Astrocyte (in vitro differentiated cells and primary cell): ENCODE measurements around the gene QRFP. TPM values are rescaled to one million over a fixed set of nuclear protein-coding genes. Genes with fewer than 3 reads are reported as not detected.

Source experiments
- DNase-seq: peaks from one replicate; pipeline ENCODE4 v3.0.0-alpha.2; 2010; ENCODE audit warnings: low read depth
- FAIRE-seq: peaks from 2 replicates; lab custom pipeline; 2011; peaks lifted over from hg19 to GRCh38; lab: Jason Lieb, UNC
- H2AFZ ChIP-seq: 2 replicates; pipeline ENCODE4 v1.6.0; 2012; ENCODE audit warnings: low read depth, low read length, inconsistent platforms
- H3K27ac ChIP-seq: 2 replicates; pipeline ENCODE4 v1.5.1; 2011; ENCODE audit warnings: low read depth, low read length, inconsistent platforms
- H3K27me3 ChIP-seq: 2 replicates; pipeline ENCODE4 v1.6.0; 2011; ENCODE audit warnings: low read length, inconsistent platforms; ENCODE audit not compliant: insufficient read depth
- H3K36me3 ChIP-seq: 2 replicates; pipeline ENCODE4 v1.5.1; 2011; ENCODE audit warnings: low read length, inconsistent platforms; ENCODE audit not compliant: insufficient read depth
- H3K4me1 ChIP-seq: 2 replicates; pipeline ENCODE4 v1.5.1; 2011; ENCODE audit warnings: low read length, inconsistent platforms; ENCODE audit not compliant: insufficient read depth
- H3K4me2 ChIP-seq: 2 replicates; pipeline ENCODE4 v1.6.0; 2012; ENCODE audit warnings: low read length, inconsistent platforms
- H3K4me3 ChIP-seq: 2 replicates; pipeline ENCODE4 v1.5.1; 2011; ENCODE audit warnings: low read depth, mild to moderate bottlenecking, low read length, inconsistent platforms; ENCODE audit not compliant: insufficient read depth
- H3K79me2 ChIP-seq: 2 replicates; pipeline ENCODE4 v1.6.0; 2012; ENCODE audit warnings: mild to moderate bottlenecking, low read length, inconsistent platforms; ENCODE audit not compliant: insufficient read depth
- H3K9ac ChIP-seq: 2 replicates; pipeline ENCODE4 v1.6.0; 2012; ENCODE audit warnings: mild to moderate bottlenecking, low read length, inconsistent platforms
- H3K9me3 ChIP-seq: 2 replicates; pipeline ENCODE4 v1.5.1; 2012; ENCODE audit warnings: low read depth, mild to moderate bottlenecking, low read length, inconsistent platforms; ENCODE audit not compliant: insufficient read depth
- H4K20me1 ChIP-seq: 2 replicates; pipeline ENCODE4 v1.6.0; 2012; ENCODE audit warnings: low read length, inconsistent platforms; ENCODE audit not compliant: insufficient read depth
- H3K27ac Mint-ChIP-seq: one replicate; pipeline ENCODE4 v1.8.0; 2021; ENCODE audit warnings: mild to moderate bottlenecking, mixed read lengths; ENCODE audit not compliant: unreplicated experiment
- H3K27me3 Mint-ChIP-seq: one replicate; pipeline ENCODE4 v1.8.0; 2021; ENCODE audit warnings: low read depth, mixed read lengths; ENCODE audit not compliant: unreplicated experiment
- H3K36me3 Mint-ChIP-seq: one replicate; pipeline ENCODE4 v1.8.0; 2021; ENCODE audit warnings: low read depth, mixed read lengths; ENCODE audit not compliant: unreplicated experiment
- H3K4me1 Mint-ChIP-seq: one replicate; pipeline ENCODE4 v1.8.0; 2021; ENCODE audit warnings: low read depth, mixed read lengths; ENCODE audit not compliant: unreplicated experiment
- H3K4me3 Mint-ChIP-seq: one replicate; pipeline ENCODE4 v1.8.0; 2021; ENCODE audit warnings: mild to moderate bottlenecking, moderate library complexity, mixed read lengths; ENCODE audit not compliant: unreplicated experiment
- H3K9me3 Mint-ChIP-seq: one replicate; pipeline ENCODE4 v1.8.0; 2021; ENCODE audit warnings: mild to moderate bottlenecking, mixed read lengths; ENCODE audit not compliant: unreplicated experiment
- CTCF ChIP-seq: IDR thresholded peaks from 2 replicates; pipeline ENCODE4 v1.5.1; 2011; ENCODE audit warnings: low read depth, mild to moderate bottlenecking, inconsistent platforms, low read length, moderate library complexity; ENCODE audit not compliant: insufficient read depth
- EZH2 ChIP-seq: IDR thresholded peaks from 2 replicates; pipeline ENCODE4 v1.6.1; 2012; ENCODE audit warnings: mild to moderate bottlenecking, low read length, inconsistent platforms; ENCODE audit not compliant: insufficient read depth
- total RNA-seq: library from RNA; stranded (reverse); gene quantifications from 2 replicates; pipeline ENCODE4 v1.2.1, GENCODE V29; 2021

The QRFP gene
- total RNA-seq, 1 donor from 2014 or later: not detected

GRCh38 chr9:130943221-130943620, 46.6 kb upstream of the QRFP start:
- Mint-ChIP-seq H3K4me3 (no peak overlapping the region), H3K36me3 (no peaks in the 10 kb centered on the region), H3K27ac (peak overlapping the region; percentile 18), H3K27me3 (peaks cover 61% of the 10 kb centered on the region), H3K9me3 (no peaks in the 10 kb centered on the region), H3K4me1 (peaks cover 12% of the 10 kb centered on the region)
- no peak for TF ChIP-seq CTCF
- TF ChIP-seq EZH2: no peak
- no peak overlapping the region for H3K4me3 ChIP-seq
- H2AFZ ChIP-seq: no peak overlapping the region
- no peak for DNase-seq
- FAIRE-seq: no peak
- peaks cover 11% of the 10 kb centered on the region for H4K20me1 ChIP-seq
- no peak overlapping the region for H3K27ac ChIP-seq
- H3K79me2 ChIP-seq: no peaks in the 10 kb centered on the region
- H3K36me3 ChIP-seq: no peaks in the 10 kb centered on the region
- peaks cover 6% of the 10 kb centered on the region for H3K4me1 ChIP-seq
- H3K27me3 ChIP-seq: peaks cover 41% of the 10 kb centered on the region
- no peak overlapping the region for H3K4me2 ChIP-seq
- H3K9ac ChIP-seq: no peak overlapping the region
- no peaks in the 10 kb centered on the region for H3K9me3 ChIP-seq

GRCh38 chr9:130942679-130943078, 46.1 kb upstream of the QRFP start:
- H3K9me3 ChIP-seq: no peaks in the 10 kb centered on the region
- peaks cover 11% of the 10 kb centered on the region for H4K20me1 ChIP-seq
- no peaks in the 10 kb centered on the region for H3K36me3 ChIP-seq
- H3K79me2 ChIP-seq: no peaks in the 10 kb centered on the region
- no peak overlapping the region for H3K4me2 ChIP-seq
- H3K27ac Mint-ChIP-seq: no peak overlapping the region
- no peak overlapping the region for H3K9ac ChIP-seq
- H3K36me3 Mint-ChIP-seq: no peaks in the 10 kb centered on the region
- no peak overlapping the region for H3K27ac ChIP-seq
- no peaks in the 10 kb centered on the region for H3K9me3 Mint-ChIP-seq
- no peak for DNase-seq
- no peak overlapping the region for H2AFZ ChIP-seq
- TF ChIP-seq CTCF: no peak
- no peak for TF ChIP-seq EZH2
- H3K4me3 Mint-ChIP-seq: no peak overlapping the region
- peaks cover 62% of the 10 kb centered on the region for H3K27me3 Mint-ChIP-seq
- peaks cover 41% of the 10 kb centered on the region for H3K27me3 ChIP-seq
- H3K4me1 Mint-ChIP-seq: peaks cover 10% of the 10 kb centered on the region
- no peak overlapping the region for H3K4me3 ChIP-seq
- FAIRE-seq: no peak
- H3K4me1 ChIP-seq: peaks cover 12% of the 10 kb centered on the region

GRCh38 chr9:130942084-130942483, 45.5 kb upstream of the QRFP start:
- Histone ChIP-seq H3K9ac (no peak overlapping the region), H3K9me3 (no peaks in the 10 kb centered on the region), H3K4me2 (no peak overlapping the region), H3K4me1 (peaks cover 10% of the 10 kb centered on the region), H3K36me3 (no peaks in the 10 kb centered on the region), H3K27ac (no peak overlapping the region), H3K27me3 (peaks cover 37% of the 10 kb centered on the region), H3K79me2 (no peaks in the 10 kb centered on the region), H3K4me3 (no peak overlapping the region), H2AFZ (no peak overlapping the region), H4K20me1 (peaks cover 11% of the 10 kb centered on the region)
- H3K4me3 Mint-ChIP-seq: no peak overlapping the region
- H3K27me3 Mint-ChIP-seq: peaks cover 58% of the 10 kb centered on the region
- TF ChIP-seq EZH2 (no peak), CTCF (no peak)
- peaks cover 4% of the 10 kb centered on the region for H3K4me1 Mint-ChIP-seq
- H3K27ac Mint-ChIP-seq: no peak overlapping the region
- FAIRE-seq (no peak), DNase-seq (no peak)
- no peaks in the 10 kb centered on the region for H3K9me3 Mint-ChIP-seq
- H3K36me3 Mint-ChIP-seq: no peaks in the 10 kb centered on the region
